Measurements from ENCODE around the gene CHD2.
A peak's percentile ranks its signal among the peaks of the same experiment; 100 is the strongest.
"Not testable (repeated sequence)": the region's sequence is repeated elsewhere in the genome, so short reads cannot be mapped to it uniquely, and the experiment has no call there.

CHD2 gene

DNA sequence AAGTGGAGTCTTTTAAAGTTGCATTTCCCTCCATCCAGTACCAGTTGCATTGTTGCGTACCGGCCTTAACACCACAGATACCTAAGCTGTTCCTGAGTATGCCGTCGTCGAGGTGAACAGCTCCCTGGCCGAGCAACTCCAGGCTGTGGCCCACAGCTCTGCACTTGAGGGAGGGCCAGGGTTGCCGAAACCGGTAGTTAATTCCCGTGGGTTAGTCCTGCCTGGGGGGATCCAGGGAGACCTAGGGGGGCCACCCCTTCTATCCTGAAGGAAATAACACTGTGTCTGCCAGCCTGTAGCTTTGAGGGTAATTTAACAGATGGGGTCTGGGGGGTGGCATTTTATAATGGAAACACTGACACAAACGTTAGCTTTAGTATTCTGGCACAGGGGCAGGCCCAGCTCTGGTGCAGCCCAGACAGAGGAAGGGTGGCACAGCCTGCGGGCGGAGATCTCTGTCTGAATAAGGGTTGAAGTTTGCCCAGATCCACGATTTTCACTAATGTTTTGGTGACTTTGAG lies 128.0 kb downstream of the CHD2 start:
- no peak for DNase-seq
- in situ Hi-C loops (cut with MboI; ENCODE audit: low pct_unique_long_range_greater_than_20kb, low sequenced_read_pairs) = loop anchor here (25.0 kb wide), 1 partner anchor 1084 kb away; no protein-coding TSS in a partner anchor

DNA sequence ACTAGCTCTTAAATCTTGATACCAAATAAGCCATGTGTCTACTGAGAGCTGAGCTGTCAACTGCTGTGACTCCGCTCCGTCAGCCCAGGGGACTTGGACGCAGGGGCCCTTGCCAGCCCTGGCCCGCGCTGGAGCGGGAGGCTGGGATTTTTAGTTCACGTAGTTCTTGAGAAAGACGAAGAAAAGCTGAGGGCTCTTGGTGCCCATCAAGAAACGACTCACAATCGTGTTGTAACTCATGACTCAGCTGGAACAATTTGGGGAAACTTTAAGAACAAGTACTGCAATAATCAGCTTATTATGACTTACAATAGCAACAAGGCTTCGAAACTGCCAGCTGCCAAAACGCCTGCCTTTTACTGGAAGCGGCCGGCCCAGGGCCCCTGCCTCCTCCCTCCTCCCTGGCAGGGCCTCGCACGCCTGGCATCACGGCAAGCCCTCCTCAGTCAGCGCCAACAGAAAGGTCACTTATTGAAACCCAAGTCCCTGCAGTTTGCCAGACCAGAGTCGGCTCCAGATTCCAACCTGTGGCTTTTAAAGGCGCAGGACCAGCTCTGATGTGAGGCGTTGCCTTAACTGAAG lies 128.6 kb downstream of the CHD2 start:
- no peak for DNase-seq
- in situ Hi-C loops (cut with MboI; ENCODE audit: low pct_unique_long_range_greater_than_20kb, low sequenced_read_pairs) = loop anchor here (25.0 kb wide), 1 partner anchor 1084 kb away; no protein-coding TSS in a partner anchor

DNA sequence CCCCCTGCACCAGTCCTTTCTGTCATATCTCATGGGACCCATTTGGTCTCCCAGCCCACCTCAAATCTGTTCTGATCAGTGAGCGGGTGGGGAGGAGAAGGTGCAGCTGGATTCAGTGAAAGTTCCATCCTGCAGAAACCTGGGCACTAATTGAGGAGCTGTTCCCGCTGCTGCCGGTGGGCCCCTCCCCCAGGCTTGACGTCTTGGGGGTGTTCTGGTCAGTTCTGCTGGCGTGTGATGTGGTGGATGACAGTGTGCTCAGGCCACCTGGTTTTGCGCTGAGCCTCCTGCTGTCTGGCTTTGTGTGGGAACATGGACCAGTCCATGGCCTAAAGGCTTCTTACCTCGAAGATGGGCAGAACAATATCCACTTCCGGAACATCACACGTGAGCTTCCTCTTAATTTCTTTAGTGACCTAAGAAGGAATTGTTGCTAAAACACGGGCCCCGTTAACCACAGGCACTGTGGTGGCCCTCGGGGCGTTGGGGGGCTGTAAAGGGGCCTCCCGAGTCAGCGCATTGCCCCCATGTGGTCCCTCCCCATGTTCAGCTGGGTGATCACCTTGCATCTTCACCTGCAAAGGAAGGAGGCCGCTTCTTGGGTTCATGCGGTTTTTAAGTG lies 129.2 kb downstream of the CHD2 start:
- in situ Hi-C loops (cut with MboI; ENCODE audit: low pct_unique_long_range_greater_than_20kb, low sequenced_read_pairs) = loop anchor here (25.0 kb wide), 1 partner anchor 1083 kb away; no protein-coding TSS in a partner anchor
- no peak for DNase-seq

DNA sequence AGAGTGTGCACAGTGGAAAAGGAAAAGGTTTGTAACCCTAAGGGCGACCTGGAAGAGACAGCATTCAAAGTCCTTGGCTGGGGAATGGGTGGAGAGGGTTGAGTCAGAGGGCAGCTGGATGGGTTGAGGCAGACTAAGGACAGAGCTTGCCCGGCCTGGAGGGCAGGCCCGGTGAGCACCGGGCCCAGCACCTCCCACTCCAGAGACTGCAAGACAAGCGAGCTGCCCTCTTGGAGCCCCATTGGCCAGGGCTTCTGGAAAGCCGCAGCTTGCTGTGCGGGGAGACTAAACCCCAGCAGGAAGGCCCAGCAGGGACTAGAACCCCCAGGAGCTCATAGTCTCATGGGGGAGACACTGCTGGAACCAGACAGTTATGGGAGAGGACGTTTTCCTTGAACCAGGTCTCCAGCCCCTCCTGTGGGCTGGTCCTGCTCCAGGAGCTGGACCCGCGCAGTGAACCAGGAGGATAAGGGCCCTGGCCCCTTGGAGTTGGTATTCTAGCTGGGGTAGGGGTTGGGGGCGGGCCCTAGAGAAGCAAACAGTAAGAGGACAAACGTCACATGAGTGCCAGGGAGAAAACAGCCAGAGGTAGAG lies 129.8 kb downstream of the CHD2 start:
- no peak for DNase-seq
- in situ Hi-C loops (cut with MboI; ENCODE audit: low pct_unique_long_range_greater_than_20kb, low sequenced_read_pairs) = loop anchor here (25.0 kb wide), 1 partner anchor 1082 kb away; no protein-coding TSS in a partner anchor

DNA sequence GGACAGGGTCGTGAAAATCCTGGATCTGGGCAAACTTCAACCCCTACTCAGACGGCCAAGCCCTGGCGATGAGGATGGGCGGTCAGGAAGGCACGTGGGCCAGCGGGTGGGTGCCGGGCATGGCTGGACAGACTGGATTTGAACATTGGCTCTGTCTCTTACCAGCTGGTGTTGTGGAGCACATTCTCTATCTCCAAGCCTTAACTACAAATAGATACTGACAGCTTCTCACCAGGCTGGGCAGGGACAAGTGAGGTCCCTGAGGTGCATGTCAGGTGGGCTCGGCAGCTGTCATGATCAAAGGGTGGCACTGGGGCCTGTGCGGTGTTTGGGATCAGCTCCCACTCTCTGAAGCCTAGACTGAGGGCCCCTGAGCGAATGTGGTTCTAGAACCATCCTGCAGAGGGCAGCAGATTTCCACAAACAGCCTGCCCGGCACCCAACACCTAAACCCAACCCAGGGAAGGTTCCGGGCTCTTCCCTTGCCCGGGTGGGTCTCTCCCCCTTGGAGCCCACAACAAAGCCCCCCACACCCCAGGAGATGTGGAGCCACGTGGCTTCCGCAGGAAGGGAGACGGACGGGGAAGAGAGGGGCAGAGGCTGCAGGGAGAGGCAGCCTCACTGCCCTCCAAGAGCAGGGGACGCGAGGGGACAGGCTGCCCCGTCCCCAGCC lies 130.4 kb downstream of the CHD2 start:
- in situ Hi-C loops (cut with MboI; ENCODE audit: low pct_unique_long_range_greater_than_20kb, low sequenced_read_pairs) = loop anchor here (25.0 kb wide), 1 partner anchor 1082 kb away; no protein-coding TSS in a partner anchor

DNA sequence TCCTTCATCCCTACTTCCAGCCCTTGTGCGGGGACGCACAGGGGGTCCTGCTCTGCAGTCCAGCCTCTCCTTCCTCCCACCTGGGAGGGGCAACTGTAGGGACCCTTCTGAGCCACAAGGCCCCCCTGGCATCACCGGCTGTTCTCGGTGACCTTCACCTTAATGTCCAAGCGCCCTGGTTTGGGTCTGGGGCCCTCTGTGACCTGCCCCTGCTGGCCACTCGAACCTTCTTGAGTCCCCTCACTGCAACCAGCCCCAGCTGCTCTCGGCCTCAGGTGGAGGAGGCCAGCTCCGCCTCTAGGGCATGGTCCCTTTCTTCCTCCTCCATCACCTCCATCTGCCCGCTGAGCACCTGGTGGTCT lies 131.0 kb downstream of the CHD2 start:
- in situ Hi-C loops (cut with MboI; ENCODE audit: low pct_unique_long_range_greater_than_20kb, low sequenced_read_pairs) = loop anchor here (25.0 kb wide), 1 partner anchor 1081 kb away; no protein-coding TSS in a partner anchor

More for the DNA sequence above, 130.4 kb downstream of the CHD2 start:
- peak; percentile 82 for DNase-seq

DNA sequence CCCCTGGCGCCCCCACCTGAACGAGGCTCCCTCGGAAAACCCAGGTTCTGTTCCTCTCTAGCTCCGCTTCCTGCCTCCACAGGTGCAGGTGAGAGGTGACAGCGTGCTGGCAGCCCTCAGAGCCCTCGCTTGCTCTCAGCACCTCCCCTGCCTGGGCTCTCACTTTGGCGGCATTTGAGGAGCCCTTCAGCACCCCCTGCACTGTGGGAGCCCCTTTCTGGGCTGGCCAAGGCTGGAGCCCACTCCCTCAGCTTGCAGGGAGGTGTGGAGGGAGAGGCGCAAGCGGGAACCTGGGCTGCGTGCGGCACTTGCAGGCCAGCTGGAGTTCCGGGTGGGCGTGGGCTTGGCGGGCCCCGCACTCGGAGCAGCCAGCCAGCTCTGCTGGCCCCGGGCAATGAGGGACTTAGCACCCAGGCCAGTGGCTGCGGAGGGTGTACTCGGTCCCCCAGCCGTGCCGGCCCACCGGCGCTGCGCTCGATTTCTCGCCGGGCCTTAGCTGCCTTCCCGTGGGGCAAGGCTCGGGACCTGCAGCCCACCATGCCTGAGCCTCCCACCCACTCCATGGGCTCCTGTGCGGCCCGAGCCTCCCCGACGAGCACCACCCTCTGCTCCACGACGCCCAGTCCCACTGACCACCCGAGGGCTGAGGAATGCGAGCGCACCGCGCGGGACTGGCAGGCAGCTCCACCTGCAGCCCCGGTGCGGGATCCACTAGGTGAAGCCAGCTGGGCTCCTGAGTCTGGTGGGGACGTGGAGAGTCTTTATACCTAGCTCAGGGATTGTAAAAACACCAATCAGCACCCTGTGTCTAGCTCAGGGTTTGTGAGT lies 131.6 kb downstream of the CHD2 start:
- in situ Hi-C loops (cut with MboI; ENCODE audit: low pct_unique_long_range_greater_than_20kb, low sequenced_read_pairs) = loop anchor here (25.0 kb wide), 1 partner anchor 1081 kb away; no protein-coding TSS in a partner anchor
- not testable (repeated sequence) for DNase-seq

More for the DNA sequence above, 131.0 kb downstream of the CHD2 start:
- DNase-seq = no peak

DNA sequence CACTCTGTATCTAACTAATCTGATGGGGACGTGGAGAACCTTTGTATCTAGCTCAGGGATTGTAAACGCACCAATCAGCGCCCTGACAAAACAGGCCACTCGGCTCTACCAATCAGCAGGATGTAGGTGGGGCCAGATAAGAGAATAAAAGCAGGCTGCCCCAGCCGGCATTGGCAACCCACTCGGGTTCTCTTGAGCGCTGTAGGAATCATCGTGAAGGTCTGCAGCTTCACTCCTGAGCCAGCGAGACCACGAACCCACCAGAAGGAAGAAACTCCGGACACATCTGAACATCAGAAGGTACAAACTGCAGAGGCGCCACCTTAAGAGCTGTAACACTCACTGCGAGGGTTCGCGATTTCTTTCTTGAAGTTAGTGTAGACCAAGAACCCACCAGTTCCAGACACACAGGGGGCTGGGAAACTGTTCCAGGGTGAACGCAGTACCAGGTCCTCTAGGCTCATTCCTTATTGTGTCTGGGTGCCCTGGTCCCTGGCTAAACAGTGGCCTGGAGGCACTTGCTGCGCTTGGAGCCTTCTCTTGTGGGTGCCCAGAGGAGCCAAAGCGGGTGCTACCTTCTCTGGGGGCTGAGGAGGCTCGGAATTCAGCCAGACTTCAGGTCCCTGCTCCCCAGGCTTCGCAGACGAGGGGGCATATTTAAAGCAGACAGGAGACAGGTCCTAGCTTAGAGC lies 132.5 kb downstream of the CHD2 start:
- in situ Hi-C loops (cut with MboI; ENCODE audit: low pct_unique_long_range_greater_than_20kb, low sequenced_read_pairs) = loop anchor here (25.0 kb wide), 1 partner anchor 1080 kb away; no protein-coding TSS in a partner anchor

DNA sequence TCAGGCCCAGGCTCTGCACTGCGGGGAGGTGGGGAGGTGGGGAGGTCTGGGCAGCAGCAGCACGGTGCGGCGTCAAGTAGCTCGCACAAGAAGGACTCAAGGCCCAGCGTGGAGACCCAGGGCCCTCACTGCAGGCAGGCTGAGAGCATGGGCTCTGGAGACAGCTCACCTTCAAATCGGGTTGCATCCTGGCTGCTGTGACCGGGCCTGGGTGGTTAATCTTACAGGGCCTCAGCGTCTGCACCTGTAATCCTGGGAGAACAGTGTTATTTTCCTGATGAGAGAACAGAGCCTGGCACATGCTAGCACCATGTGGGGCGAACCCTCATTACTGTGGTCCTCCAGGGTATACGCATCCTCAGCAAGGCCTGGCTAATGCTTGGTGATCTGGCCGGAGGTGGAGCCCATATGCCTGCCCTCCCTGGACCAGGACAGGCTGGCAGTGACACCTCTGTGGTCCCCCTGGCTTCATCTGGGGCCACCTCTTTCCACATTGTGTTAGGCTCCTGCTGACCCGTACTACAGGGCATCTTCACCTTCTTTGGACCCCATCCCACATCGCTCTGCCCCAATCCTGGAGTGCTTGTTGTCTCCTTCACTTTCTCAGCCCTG lies 133.4 kb downstream of the CHD2 start:
- in situ Hi-C loops (cut with MboI; ENCODE audit: low pct_unique_long_range_greater_than_20kb, low sequenced_read_pairs) = loop anchor here (25.0 kb wide), 1 partner anchor 1079 kb away; no protein-coding TSS in a partner anchor
- no peak for DNase-seq

More for the DNA sequence above, 132.5 kb downstream of the CHD2 start:
- not testable (repeated sequence) for DNase-seq

DNA sequence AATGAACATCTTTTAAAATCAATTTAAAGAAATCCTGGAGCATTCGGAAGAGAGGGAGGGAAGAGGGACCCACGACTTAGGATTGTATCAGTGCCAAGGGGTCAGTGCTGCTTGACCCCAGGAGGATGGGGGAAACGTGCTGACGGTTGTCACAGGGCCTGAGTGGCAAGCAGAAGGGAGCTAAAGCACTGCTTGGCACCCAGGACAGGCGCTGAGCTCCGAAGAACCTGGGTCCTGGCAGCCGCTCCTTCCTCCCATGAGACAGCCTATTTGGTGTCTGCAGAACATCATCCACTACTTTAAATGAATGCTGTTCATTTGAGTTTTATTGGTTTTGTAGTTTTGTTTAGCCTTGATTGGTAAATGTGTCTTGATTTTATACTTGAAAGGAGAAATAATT lies 134.4 kb downstream of the CHD2 start:
- in situ Hi-C loops (cut with MboI; ENCODE audit: low pct_unique_long_range_greater_than_20kb, low sequenced_read_pairs) = loop anchor here (25.0 kb wide), 1 partner anchor 1078 kb away; no protein-coding TSS in a partner anchor
- no peak for DNase-seq

DNA sequence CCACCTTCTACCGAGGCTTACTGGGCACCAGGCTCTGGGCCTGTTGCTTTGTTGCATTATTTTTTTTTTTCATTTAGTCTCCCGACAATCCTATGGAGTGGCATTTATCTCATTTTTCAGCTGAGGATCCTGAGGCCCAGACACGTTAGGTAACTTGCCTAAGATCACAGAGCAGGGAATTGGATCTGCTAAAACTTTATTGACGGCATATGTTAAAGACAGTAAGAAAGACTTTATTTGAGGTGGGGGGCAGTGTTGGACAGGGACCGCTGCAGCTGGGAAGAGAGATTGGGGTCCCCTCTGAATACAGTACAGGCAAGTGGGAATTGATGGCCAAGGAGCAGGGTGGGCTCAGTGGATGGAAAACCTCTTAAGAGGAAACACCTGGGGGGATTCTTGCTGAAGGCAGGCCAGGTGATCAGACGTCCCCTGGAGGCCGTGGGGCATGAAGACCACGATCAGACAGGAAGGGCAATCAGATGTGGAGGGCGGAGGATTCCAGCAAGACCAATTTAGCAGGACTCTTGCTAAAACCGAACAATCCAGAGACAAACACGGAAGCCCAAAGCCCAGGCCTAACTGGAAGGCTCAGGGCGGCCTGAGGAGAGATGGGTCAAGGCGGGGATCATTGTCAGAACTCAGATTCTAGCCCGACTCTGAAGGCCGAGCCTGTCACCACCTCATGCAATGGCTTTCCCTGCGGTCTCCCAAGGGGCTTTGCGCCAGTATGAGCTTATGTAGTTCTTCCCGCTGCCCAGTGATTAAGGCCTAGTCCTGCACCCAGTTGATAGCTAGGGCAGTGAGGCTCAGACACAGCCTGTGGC lies 135.2 kb downstream of the CHD2 start:
- in situ Hi-C loops (cut with MboI; ENCODE audit: low pct_unique_long_range_greater_than_20kb, low sequenced_read_pairs) = loop anchor here (25.0 kb wide), 1 partner anchor 1077 kb away; no protein-coding TSS in a partner anchor
- DNase-seq = no peak

DNA sequence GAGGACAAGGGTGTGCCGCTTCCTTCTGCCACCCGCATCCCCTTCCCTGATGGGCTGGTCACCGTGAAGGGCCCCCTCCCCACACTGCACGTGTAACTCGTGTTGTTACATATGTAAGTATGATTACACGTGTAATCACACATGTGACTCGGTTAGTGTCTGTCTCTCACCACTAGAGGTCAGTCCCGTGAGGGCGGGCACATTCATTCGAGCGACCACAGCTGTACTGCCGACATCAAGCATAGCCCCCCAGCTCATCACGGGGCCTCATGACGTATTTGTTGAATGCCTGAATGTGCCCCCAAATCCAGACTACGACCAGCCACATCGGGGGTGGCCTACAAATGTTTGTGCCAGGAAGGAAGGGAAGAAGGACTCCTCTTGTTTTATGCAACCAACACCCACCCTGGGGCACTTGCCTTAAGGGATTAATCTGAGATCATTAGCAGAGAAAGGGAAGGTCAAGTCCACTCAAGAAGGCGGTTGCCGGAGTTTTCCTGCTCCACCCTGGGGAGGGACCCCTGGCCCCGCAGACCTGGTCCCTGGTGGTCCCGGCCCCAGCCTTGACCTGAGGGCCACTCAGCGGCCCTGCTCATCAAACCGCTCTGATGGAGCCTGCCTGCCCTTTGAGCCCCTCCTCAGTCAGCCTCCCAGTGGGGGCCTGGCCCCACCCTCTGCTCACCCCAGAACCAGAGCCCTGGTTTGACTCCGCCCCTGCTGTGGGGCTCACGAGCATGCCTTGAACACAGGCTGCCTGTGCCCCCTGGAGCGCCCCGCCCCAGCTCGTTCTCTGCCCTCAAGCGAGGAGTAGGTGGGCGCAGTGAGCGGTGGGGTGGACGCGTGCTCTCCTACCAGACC lies 136.1 kb downstream of the CHD2 start:
- peak; percentile 69 for DNase-seq
- in situ Hi-C loops (cut with MboI; ENCODE audit: low pct_unique_long_range_greater_than_20kb, low sequenced_read_pairs) = loop anchor here (25.0 kb wide), 1 partner anchor 1076 kb away; no protein-coding TSS in a partner anchor

DNA sequence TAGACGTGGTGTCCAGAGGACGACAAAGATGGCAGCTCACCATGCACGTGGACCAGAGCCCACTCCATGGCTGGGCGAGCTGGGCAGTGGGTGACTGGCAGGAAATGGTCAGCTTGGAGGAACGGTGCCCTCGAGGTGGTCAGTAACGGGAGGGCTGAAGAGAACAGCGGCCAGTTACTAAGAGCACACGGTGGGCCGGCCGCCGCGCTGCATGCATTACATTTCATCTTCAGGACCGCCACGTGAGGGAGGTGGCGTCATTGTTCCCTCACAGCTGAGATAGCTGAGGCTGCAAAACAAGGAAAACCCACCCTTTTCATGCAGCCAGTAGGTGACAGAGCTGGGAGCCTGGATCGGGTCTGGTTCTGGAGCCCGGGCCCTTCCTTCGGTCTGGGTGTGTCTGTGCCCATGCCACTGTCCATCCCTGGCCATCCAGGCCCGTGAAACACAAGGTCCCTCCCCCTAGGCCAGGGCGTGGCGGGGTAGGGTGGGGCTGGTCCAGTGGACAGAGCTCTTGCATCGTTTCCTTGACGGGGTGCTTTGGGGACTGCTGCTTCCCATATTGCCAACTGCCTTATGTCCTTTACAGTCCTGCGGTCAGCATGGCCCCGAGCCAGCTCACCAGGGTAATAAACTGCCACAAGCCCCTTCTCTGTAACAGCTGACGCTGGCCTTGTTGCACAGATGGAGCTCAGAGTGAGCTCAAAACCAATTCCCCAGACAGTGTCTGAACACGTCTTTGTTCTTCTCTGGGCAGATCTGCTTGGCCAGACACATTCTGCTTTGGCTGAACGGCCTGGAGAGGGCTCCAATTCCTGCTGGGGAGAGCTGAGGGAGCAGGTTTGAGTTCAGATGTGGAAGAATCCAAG lies 137.1 kb downstream of the CHD2 start:
- in situ Hi-C loops (cut with MboI; ENCODE audit: low pct_unique_long_range_greater_than_20kb, low sequenced_read_pairs) = loop anchor here (25.0 kb wide), 1 partner anchor 1075 kb away; no protein-coding TSS in a partner anchor

DNA sequence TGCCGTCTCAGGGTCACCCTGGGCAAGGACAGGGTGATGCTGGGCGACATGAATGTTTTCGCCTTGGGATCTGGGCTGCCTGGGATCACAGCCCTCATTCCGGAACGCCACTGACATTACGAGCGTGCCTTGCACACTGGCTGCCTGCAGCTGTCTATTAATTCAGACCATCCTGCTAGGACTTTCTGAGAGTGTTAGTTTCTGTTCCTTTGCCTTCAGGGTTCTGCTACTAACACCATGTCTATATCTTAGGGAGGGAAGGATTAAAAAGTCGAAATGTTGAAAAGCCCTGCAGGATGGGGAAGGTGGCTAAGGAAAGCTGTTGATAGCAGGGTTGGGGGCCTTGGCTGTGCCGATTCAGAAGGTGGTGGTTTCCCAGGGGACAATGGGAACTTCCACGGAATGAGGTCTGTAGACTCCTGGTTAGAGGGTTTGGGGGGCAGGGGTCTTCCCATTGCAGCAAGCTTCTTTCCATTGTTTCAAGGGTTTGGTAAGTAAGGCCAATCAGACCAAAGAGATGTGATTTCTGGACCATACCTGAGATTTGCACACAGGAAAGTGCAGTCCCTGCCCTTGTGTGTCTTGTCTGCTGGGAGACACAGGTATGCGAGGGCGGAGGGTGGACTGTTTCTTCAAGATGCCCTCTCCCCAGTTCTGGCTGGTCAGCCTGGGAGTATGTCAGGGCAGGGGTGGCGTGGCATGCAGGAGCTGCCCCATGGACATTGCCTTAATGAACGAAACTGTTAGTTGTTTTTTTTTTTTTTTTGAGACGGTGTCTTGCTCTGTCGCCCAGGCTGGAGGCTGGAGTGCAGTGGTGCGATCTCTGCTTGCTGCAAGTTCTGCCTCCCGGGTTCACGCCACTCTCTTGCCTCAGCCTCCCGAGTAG lies 137.9 kb downstream of the CHD2 start:
- DNase-seq = no peak
- in situ Hi-C loops (cut with MboI; ENCODE audit: low pct_unique_long_range_greater_than_20kb, low sequenced_read_pairs) = loop anchor here (25.0 kb wide), 1 partner anchor 1074 kb away; no protein-coding TSS in a partner anchor

More for the DNA sequence above, 137.1 kb downstream of the CHD2 start:
- DNase-seq = peak; percentile 84
